GM19468 (cell line): ENCODE data around the gene CIPC.

Experiments used
- ATAC-seq: cut with Tn5 transposase; IDR thresholded peaks from one replicate; pipeline ENCODE4 v1.9.1; 2021; ENCODE audit warnings: mild to moderate bottlenecking, moderate library complexity, moderate number of reproducible peaks; ENCODE audit not compliant: unreplicated experiment; ENCODE audit errors: extremely low read depth

The CIPC gene, protein sequence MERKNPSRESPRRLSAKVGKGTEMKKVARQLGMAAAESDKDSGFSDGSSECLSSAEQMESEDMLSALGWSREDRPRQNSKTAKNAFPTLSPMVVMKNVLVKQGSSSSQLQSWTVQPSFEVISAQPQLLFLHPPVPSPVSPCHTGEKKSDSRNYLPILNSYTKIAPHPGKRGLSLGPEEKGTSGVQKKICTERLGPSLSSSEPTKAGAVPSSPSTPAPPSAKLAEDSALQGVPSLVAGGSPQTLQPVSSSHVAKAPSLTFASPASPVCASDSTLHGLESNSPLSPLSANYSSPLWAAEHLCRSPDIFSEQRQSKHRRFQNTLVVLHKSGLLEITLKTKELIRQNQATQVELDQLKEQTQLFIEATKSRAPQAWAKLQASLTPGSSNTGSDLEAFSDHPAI

DNA sequence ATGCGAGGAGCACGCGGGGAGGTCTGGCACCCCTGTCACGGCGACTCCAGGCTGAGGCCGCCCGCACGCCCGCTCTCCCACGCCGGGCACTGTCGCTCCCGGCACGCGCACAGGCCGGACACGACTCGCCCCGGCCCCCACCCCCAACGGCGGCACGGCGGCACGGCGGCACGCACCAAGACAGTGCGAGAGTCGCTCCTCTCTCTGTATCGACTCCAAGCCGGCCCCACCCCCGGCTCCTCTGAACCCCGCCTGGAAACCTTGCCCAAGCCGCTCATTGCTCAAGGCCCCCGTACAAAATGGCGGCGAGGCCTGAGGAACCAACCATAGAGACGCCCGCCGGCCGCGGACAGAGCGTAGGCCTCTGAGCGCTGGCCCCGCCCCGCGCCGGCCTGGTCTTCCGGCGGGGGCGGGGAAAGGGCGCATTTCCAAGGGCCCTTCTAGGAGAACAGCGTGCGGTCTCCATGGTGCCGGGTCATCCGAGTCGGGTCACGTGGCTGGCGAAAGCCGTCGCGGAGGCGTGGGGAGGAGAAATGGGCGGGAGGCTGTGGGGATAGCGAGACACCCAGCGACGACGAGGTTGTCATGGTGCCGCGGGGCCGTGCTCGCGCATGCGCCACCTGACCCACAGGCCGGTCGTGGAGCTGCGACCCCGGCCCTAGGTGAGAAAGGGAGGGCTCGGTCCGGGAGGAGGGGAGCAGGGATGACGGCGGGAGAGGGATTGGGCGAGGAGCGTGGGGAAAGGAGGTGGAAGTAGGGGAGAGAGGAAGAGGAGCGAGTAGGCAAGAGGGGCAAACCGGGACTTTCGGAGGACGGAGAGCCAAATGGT lies at the start of gene CIPC:
TSS of gene CIPC (plus strand) at position 559 of the 829 bp plus-strand sequence. CDS start 7,451 bp downstream, outside the sequence.
- ATAC-seq: peak; percentile 70

DNA sequence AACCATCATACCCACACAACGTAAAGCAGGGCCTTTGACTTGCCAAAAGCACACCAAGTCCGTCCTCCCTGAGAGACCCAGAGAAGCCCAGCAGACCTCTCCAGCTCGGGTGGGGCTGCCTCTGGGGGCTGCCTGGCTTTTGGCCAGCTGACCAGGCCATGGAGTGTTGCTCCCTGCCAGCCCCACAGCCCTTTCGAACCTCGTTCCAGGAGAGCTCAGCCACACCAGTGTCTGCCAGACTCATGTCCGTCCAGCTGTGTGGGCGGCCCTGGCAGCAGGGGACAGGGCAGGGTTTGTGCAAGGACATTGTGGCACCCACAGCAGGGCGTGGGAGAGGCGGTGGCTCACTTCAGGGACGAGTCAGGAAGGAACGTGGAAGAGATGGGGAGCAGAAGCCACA lies 46.9 kb upstream of the CIPC start:
- ATAC-seq: no peak

DNA sequence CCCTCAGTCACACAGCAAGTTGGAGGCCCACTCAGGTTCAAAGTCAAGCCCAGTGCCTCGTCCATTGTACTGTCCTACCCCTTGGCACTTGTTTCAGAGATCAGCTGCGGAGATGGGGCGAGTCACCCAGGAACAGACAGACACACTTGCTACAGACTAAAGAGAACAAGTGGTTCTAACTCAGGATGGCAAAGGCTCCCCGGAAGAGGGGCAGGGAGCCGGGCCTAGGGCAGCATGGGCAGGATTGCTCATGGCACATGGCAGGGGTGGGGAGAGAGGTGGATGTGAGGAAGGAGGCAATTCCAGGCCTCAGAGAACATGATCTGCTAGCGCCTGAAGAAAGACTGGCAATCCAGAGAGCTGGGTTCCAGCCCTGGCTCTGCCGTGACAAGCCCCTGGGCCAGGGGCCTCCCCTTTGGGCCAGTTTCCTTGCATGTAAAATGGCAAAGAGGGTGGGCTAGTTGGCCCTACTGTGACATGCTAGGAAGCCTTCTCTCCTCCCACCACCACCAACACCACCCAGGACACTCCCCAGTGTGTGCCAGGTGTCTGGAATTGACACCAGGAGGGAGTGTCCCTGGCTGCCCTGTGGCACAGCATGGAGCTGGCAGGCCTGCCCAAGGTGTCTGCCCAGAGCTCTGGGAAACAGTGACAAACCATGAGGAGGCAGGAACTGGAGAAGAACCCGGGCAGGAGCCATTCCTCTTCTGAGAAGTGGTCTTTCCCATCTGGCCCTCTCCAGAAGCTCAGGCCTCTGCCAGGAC lies 45.6 kb upstream of the CIPC start:
- ATAC-seq: no peak

DNA sequence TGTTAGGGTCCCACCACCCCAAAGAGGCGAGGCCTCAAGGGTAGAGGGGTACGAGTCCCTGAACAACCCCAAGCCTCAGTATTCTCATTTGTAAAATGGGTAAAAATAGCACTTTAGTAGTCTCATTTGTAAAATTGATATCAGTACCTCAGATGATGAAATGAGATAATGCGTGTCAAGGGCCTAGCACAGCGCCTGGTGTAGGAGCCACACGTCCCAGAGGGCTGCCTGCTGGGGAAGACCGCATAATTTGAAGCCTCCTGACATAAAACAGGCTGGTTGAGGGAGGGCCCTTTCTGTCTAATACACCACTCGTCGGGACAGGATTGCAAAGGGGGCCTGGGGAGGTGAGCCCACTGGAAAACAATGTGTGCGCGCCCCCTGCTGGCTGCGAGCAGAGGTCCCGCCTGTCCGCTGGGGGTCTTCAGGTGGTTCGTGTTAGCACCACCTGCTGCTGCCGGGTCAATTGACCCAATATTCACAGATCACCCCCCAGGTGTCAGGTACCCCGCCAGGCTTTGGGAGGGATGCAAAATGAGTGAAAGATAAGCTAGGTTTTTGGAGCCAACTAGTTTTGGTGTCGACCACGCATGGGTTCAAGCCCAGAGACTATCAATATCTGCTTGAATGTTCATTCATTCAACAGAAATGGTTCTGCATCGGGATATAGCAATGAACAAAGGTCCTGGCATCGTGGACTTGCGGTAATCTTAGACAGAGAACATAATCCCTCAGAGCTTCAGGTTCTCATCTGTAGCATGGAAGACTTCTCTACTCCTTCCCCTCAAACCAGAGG lies 44.8 kb upstream of the CIPC start:
- no peak for ATAC-seq

DNA sequence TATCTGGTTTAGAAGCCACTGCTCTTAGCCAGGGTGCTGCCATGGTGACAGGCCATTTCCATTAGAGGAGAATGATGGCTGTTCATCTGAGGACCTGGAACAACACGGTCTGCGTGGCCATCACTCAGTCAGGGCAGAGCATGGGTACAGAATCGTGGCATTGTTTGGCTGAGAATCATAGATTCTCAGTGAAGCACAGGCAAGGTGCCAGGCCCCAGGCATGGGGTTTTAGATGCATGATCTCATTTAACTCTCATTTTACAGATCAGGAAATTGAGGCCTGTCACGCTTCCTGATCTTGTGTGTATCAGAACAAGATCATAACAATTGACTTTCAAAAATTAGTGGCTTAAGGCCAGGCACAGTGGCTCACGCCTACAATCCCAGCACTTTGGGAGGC lies 42.8 kb upstream of the CIPC start:
- no peak for ATAC-seq

DNA sequence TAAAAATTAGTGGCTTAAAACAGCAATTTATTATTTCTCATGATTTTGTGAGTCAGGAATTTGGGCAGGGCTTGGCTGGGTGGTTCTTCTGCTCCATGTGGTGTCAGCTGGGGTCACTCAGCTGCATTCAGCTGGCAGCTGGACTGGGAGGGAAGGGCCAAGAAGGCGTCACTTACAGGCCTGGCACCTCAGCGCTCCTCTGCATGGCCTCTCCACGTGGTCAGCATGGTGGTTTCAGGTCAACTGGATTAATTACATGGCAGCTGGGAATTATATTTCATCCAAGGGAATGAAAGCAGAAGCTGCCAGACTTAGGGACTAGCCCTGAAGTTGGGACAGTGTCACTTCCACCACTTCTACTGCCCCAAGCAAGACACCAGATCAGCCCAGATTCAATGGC lies 42.1 kb upstream of the CIPC start:
- no peak for ATAC-seq

DNA sequence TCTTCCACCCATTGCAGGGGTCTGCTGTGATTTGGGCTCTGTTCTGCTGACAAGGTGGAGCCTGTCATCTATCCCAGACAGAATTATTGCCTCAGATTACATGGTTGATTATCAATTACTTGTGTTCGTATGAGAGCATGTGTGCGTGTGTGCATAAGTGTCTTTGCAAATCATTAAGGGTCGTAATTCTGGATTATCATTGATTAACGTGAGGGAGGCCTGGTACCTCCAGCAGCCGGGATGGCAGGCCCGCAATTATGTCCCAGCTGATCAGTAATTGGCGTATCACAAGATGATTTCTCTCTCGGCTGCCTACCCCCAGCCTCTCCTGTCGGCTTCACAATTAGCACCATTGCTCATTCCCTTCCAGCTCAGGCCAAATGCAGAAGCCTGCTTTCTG lies 39.9 kb upstream of the CIPC start:
- no peak for ATAC-seq

DNA sequence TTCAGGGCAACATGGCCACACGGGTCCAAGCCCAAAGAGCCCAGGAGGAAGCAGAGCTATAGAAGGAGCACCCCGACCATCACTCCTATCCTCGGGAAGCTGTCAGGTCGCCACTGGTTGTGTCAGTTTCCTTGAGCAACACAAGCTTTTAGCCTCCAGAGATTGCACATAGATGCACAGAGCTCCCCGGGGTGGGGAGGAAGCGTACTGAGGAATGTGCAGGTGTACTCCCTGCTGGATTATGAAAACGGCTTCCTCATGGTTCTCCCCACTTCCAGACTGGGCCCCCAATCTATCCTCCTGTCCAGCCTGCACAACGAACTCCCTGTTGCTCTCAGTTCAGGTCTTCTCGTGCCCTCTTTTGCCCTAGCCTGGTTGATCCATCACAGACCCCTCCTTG lies 39.3 kb upstream of the CIPC start:
- no peak for ATAC-seq

DNA sequence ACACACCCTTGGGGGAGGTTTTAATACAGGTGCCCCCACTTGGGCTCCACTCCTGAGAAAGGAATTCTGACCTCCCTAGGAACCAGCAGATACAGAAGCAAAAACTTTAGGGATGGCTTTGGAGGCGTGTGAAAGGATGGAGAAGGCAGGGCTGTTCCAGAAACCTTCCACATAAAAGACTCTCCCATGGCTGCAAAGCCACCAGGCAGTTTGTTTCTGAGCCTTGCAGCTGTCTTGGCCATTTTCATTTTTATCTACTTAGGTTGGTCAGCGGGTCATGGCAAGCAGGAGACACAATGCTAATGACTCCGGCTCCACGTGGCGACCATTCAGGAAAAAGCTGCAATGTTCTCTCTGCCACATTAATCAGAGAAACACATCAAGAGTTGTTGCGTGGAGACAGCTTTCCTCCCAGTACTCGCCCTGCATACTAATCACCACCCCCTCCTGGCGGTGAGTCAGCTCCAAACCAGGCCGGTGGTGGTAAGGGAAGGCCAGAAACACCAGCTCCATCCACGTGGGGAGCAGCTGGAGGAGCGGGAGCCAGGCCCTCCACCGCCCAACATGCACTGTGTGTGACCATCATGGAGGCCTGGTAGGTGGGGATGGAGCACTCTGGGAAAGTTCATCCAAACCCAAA lies 38.7 kb upstream of the CIPC start:
- no peak for ATAC-seq

DNA sequence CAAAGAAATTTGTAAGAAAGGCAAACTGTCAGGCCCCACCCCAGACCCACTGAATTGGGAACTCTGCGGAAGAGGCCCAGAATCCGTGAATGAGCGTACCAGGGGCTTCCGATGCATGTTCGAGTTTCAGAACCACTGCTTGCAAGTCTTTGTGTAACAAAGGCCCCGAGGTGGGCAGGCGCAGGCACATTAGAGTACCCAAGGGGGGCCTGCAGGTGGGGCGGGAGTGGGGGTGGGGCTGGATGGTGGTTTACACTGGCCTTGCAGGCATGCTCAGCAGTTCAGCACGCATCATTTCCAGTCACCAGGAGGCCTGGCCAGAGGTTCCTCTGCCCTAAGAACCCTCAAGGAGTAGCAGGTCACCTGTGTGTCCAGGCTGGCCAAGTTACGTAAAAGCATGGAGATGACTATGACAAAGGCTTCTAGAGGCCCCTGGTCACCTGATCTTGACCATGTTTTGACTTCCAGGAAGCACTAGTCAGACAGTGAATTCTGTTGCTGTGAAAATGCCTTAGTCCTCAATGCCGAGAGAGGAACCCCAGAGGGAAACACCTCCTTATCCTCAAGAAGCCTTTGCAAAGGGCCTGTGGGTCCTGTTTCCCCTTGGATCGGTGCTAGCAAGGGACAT lies 36.3 kb upstream of the CIPC start:
- no peak for ATAC-seq

DNA sequence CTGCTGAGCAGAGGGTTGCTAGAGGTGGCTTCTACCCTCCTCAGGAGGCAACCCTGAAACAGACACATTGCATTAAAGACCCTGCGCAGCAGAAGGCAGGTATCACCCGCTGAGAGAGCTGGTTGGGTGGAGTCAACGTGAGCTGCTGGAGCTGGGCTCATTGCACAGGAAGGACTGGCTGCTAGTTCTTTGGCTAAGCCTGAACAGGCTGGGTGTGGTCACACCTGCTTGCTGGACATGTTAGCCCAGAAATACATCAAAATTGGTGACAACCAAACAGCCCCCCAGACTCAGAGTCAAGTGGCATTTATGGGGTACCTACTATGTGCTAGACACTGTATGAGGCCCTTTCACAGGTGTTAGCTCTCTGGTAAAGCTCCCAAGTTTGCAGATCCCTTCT lies 35.8 kb upstream of the CIPC start:
- no peak for ATAC-seq

DNA sequence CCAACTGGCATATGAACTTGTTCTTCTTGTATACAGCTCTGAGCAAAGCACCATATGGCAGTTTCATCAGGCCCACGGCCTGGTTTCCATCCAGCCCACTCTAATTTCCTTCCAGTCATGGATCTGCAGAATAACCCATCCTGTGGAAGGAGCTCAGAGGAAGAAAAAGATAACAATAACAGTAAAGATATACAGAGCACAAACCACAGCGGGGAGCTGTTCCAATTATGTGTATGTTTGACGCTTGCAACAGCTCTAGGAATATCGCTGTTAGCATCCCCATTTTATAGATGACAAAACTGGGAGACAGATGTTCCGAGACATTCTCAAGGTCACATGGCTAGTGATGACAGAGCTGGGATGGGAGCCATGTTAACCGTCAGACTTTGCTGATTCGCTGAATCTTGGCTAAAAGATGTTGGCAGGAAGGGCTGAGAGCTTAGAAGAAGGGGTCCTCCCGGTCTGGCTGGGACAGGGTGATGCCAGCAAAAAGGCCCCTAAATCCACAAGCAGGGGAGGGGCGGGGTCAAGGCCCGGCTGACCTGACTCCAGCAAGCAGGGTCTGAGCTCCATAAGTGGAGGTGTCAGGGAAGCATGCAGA lies 34.4 kb upstream of the CIPC start:
- no peak for ATAC-seq

DNA sequence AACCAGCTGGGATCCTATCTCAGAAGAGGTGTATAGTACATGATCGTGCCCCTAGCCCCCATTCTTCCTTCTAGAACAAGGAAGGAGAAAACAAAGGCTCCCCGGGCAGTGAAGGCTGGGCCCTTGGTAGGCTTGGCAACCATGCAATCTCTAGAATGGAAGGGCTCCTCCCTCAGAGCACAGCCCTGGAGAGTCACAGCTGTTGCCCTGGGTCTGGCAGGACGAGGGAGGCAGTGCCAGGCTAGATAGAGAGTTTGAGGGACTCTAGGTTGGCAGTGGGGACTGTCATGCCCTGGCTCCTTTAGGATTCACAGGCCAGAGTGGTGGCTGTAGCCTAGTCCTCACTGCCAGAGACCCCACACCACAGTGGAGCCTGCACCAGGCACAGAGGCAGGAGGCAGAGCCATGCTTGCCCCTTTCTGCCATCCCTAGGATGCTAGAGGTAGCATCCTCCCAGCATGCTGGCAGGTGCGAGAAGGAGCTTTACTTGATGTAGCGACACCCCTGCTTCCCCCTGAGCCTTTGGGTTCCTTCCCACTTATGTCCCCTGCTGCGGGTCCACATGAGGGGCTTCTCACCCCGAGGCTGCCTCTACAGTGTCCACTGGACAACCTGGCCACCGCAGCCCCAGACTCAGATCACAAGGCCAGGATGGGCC lies 33.4 kb upstream of the CIPC start:
- ATAC-seq: no peak

DNA sequence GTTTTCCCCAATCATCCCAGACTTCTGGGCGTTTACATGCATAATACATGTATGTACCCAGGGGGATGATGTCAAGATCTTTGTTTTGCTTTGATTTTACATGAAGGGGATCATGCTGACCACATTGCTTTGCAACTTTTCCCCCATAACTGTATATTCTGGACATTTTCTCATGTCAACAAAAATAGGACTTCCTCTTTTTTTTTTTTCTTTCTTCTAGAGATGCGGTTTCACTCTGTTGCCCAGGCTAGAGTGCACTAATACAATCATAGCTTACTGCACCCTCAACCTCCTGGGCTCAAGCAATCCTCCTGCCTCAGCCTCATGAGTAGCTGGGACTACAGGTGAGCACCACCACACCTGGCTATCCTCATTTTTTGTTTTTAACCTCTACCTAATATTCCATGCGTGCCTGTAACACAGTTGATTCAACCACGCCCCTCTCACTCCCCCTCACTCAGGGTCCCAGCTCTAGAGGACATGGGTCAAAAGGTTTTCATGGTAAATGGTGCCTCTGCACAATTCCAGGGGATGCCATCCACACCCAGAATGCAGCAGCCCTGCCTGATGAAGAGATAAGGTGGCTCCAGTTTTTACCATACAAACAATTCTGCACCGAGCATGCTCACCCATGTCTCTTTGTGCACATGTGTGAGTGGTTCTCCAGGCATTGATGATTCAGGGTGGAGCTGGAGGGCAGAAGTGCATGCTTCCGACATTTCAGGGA lies 32.0 kb upstream of the CIPC start:
- ATAC-seq: no peak

DNA sequence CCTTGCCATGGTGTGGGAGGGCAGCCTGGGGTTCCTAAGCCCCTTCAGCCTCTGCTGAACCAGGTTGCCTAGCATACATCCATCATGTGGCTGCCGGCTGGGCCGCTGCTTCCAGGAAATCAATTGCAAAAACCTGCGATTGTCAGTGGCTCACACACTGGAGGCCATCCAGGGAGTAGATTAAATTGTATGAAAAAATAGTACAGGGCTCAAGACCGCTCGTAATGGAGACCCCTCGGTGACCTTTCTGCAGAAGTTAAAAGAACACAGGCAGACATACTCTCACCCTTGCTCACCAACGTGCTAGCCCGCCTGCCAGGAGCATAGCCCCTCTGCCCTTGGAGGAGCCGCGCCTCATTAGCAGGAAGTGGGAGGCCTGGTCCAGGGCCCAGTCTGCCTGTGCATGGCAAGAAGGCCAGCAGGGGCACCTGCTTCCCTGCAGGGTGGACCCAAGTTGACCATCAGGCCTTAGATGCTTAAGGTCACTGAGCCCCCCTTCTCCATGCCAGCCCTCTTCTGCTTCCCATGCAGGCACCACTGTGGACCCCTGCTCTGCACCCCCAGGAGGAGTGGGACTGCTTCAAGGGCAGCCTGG lies 31.4 kb upstream of the CIPC start:
- no peak for ATAC-seq

DNA sequence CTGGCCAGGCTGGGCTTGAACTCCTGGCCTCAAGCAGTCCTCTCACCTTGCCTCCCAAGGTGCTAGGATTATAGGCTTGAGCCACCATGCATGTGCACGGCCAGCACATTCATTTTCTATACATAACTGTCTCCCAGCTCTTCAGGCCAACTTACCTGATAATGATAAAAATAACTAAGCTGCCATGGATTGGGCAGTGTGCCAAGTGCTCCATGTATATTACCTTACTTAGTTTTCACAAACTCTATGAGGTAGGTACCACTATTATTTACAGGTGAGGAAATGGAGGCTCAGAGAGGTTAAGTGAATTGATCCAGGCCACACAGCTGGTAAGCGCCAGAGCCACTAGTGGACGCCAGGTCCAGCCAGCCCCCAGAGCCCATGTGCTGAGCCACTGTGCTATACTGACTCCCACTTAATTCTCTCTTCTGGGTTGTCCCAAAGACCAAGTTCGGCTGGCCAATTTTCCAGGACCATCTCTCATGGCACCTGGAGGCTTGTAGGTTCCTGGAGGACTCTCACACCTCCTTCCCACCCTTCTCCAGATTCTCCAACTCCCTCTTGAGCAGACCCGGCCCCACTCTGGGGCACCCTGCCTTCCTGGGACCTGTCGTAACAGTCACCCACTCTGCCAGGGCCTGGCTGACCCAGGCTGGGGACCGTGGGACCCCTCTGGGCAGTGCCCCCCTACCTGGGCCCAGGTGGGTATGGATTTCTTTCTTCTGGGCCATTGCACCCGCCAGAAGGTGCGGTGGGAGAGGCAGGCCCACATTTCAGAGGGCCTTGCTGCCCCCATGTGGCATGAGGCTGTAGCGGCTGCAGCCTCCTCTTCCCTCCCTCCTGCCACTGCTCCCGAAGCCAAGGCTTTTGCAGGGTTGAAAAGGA lies 30.2 kb upstream of the CIPC start:
- ATAC-seq: peak; percentile 42
